Amniotic stem cell (primary cell): ENCODE data around the gene SLC25A53.
"Not testable (repeated sequence)": the region's sequence is repeated elsewhere in the genome, so short reads cannot be mapped to it uniquely, and the experiment has no call there.

Experiments
- DNase-seq: peaks from one replicate; lab custom pipeline; 2025; lab: John Stamatoyannopoulos, UW

The SLC25A53 gene

DNA sequence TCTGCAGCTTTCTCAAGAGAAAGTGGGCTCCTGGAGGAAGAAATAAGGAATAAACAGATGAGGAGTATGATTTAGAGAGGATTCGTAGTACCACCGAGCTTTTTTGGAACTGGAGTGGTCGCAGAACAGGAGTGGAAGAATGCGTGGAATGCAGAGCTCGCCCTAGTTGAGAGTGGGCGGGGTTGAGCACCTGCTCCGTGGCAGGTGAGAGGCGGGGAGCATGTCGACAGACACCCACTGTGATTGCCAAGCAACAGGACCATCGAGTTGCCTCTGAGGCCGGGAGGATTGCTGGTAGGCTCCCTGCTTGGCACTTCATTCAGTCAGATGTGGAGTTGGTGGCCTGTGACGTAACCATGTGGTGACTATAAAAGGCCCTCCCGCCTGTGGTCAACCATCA lies 101.9 kb downstream of the SLC25A53 start:
- DNase-seq = not testable (repeated sequence)
